Activated naive CD8-positive, alpha-beta T cell (primary cell): Measurements from ENCODE around the gene ELOVL7.
"Not testable (repeated sequence)": the region's sequence is repeated elsewhere in the genome, so short reads cannot be mapped to it uniquely, and the experiment has no call there.

Source experiments
- H3K27ac Mint-ChIP-seq: one replicate; pipeline ENCODE4 v1.8.0; 2021; ENCODE audit warnings: mixed read lengths
- H3K27me3 Mint-ChIP-seq: one replicate; pipeline ENCODE4 v1.8.0; 2021; ENCODE audit warnings: mixed read lengths
- H3K36me3 Mint-ChIP-seq: one replicate; pipeline ENCODE4 v1.8.0; 2021; ENCODE audit warnings: mixed read lengths
- H3K4me1 Mint-ChIP-seq: one replicate; pipeline ENCODE4 v1.8.0; 2021; ENCODE audit warnings: low read depth, mixed read lengths
- H3K4me3 Mint-ChIP-seq: one replicate; pipeline ENCODE4 v1.8.0; 2021; ENCODE audit warnings: mild to moderate bottlenecking, mixed read lengths
- H3K9me3 Mint-ChIP-seq: one replicate; pipeline ENCODE4 v1.8.0; 2021; ENCODE audit warnings: low read depth, mixed read lengths

Gene ELOVL7

GRCh38 chr5:60820593-60821487 lies 23.2 kb downstream of the ELOVL7 start:
- H3K4me1 Mint-ChIP-seq = no peaks in the 10 kb centered on the region
- no peak overlapping the region for H3K4me3 Mint-ChIP-seq
- H3K9me3 Mint-ChIP-seq = no peaks in the 10 kb centered on the region
- H3K36me3 Mint-ChIP-seq = no peaks in the 10 kb centered on the region
- H3K27me3 Mint-ChIP-seq = no peaks in the 10 kb centered on the region
- H3K27ac Mint-ChIP-seq = no peak overlapping the region

DNA sequence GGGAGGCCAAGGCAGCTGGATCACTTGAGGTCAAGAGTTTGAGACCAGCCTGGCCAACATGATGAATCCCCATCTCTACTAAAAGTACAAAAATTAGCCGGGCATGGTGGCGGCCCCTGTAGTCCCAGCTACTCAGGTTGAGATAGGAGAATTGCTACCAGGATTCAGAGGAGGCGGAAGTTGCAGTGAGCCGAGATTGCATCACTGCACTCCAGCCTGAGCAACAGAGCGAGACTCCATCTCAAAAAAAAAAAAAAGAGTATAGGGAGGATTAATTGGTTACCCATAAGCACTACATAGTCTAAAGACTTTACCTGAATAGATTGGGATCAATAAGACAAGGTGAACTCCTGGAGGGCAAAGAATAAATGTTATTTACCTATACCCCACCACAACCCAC lies 27.9 kb downstream of the ELOVL7 start:
- not testable (repeated sequence) for H3K9me3 Mint-ChIP-seq, H3K27me3 Mint-ChIP-seq, H3K4me3 Mint-ChIP-seq, H3K36me3 Mint-ChIP-seq, H3K27ac Mint-ChIP-seq, H3K4me1 Mint-ChIP-seq

DNA sequence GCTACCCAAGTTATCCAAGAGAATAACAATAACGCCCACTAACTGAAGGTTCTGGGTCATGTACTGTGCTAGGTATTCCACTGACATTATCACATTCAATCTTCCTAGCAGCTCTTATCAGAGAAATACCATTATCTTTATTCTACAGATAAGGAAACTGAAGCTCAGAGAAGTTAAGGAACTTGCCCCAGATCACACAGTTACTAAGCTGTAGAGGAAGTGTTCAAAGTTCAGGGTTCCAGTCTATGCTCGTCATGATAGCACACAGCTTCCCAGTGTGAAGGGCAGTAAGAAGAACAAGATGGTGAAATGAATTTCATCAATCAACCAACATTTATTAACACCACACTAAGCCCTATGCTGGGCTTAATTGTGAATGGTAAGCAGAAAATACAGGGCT lies 29.6 kb downstream of the ELOVL7 start:
- Mint-ChIP-seq H3K4me1 (no peaks in the 10 kb centered on the region), H3K4me3 (no peak overlapping the region), H3K9me3 (no peaks in the 10 kb centered on the region), H3K36me3 (no peaks in the 10 kb centered on the region), H3K27ac (no peak overlapping the region), H3K27me3 (peaks cover 2% of the 10 kb centered on the region)

GRCh38 chr5:60812426-60812825 lies 31.6 kb downstream of the ELOVL7 start:
- Mint-ChIP-seq H3K4me3 (no peak overlapping the region), H3K9me3 (no peaks in the 10 kb centered on the region), H3K27me3 (peaks cover 2% of the 10 kb centered on the region), H3K4me1 (no peaks in the 10 kb centered on the region), H3K27ac (no peak overlapping the region), H3K36me3 (no peaks in the 10 kb centered on the region)

- Mint-ChIP-seq H3K4me1 (no peaks in the 10 kb centered on the region), H3K27ac (no peak overlapping the region), H3K36me3 (no peaks in the 10 kb centered on the region), H3K27me3 (peaks cover 7% of the 10 kb centered on the region), H3K9me3 (no peaks in the 10 kb centered on the region), H3K4me3 (no peak overlapping the region)
These were observed 33.0 kb downstream of the ELOVL7 start for GRCh38 chr5:60811105-60811504.

- Mint-ChIP-seq H3K36me3 (no peaks in the 10 kb centered on the region), H3K27ac (no peak overlapping the region)
These were observed 33.5 kb downstream of the ELOVL7 start for GRCh38 chr5:60810438-60811085.

GRCh38 chr5:60809891-60810425 lies 34.1 kb downstream of the ELOVL7 start:
- H3K27me3 Mint-ChIP-seq = peaks cover 7% of the 10 kb centered on the region
- no peak overlapping the region for H3K4me3 Mint-ChIP-seq
- H3K9me3 Mint-ChIP-seq = no peaks in the 10 kb centered on the region
- no peak overlapping the region for H3K27ac Mint-ChIP-seq
- no peaks in the 10 kb centered on the region for H3K36me3 Mint-ChIP-seq
- no peaks in the 10 kb centered on the region for H3K4me1 Mint-ChIP-seq

More at GRCh38 chr5:60810438-60811085, 33.5 kb downstream of the ELOVL7 start:
- Mint-ChIP-seq H3K9me3 (no peaks in the 10 kb centered on the region), H3K4me3 (no peak overlapping the region), H3K4me1 (no peaks in the 10 kb centered on the region), H3K27me3 (peaks cover 7% of the 10 kb centered on the region)

DNA sequence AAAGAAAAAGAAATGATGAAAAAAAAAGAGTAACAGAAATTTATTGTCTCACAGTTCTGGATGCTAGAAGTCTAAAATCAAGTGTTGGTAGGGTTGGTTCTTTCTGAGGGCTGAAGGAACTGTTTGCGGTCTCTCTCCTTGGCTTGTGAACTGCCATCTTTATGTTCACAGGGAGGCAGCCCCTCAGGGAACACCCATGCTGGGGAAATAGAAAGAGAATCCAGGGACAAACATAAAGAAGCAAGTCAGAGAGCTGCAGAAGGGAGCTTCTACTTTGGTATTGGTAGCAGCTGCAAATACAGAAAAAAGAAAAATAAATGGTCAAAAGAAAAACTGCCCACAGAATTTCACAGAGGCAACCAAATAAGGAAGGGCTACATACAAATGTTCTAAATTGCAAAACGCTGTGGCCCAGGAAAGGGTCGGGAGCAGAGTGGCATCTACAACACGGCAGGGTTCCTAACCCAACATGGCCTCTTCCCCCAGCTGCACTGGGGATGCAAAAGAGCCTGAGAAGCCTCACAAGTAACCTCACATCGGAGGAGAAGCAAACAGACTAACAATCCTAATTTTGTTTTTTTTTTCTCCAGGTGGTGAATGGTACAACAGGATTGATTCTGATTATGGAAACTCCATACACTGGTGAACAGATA lies 37.4 kb downstream of the ELOVL7 start:
- Mint-ChIP-seq H3K27me3 (peaks cover 5% of the 10 kb centered on the region), H3K9me3 (no peaks in the 10 kb centered on the region), H3K27ac (no peak overlapping the region), H3K4me3 (no peak overlapping the region), H3K4me1 (no peaks in the 10 kb centered on the region), H3K36me3 (no peaks in the 10 kb centered on the region)

- H3K27me3 Mint-ChIP-seq = peaks cover 5% of the 10 kb centered on the region
These were observed 38.6 kb downstream of the ELOVL7 start for GRCh38 chr5:60805463-60805862.

DNA sequence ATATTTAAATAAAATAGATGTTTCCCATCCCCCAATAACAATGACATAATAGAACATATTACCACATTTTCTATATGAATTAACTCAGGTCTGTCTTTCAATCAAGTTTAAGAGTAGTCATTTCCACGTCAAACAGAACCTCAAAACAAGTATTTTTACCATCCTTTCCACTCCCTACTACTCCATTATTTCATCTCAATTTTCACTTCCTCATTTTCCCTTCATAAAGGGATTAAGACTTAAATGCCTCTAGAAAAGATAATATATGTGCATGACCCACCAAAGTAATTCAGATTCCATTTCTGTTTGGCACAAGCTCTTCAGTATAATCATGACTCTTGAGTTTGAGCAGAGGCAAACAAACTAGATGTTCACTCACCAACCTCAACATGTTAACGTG lies 40.4 kb downstream of the ELOVL7 start:
- H3K27me3 Mint-ChIP-seq = peaks cover 5% of the 10 kb centered on the region
- H3K4me1 Mint-ChIP-seq = no peaks in the 10 kb centered on the region
- H3K9me3 Mint-ChIP-seq = no peaks in the 10 kb centered on the region
- no peak overlapping the region for H3K4me3 Mint-ChIP-seq
- no peaks in the 10 kb centered on the region for H3K36me3 Mint-ChIP-seq
- H3K27ac Mint-ChIP-seq = no peak overlapping the region

More at GRCh38 chr5:60805463-60805862, 38.6 kb downstream of the ELOVL7 start:
- Mint-ChIP-seq H3K9me3 (no peaks in the 10 kb centered on the region), H3K4me1 (no peaks in the 10 kb centered on the region), H3K4me3 (no peak overlapping the region), H3K27ac (no peak overlapping the region), H3K36me3 (no peaks in the 10 kb centered on the region)

DNA sequence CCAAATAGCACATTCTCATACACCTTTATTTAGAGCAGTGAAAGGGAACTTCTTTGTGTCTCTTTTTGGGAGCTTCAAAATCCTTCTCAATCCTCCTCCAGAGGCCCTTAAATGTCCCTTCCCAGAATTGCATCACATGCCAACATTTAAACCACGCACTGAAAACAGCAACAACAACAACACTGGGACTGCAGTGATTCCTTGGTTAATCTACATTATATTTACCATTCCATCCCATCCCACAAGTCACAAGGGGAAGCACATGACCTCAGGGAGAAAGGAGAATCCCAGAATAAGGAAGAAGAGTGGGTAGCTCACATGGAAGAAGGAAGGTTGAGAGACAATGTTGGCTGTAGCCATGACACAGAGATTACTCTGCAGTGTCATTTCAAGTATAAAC lies 41.1 kb downstream of the ELOVL7 start:
- H3K4me3 Mint-ChIP-seq = no peak overlapping the region
- no peaks in the 10 kb centered on the region for H3K36me3 Mint-ChIP-seq
- no peaks in the 10 kb centered on the region for H3K9me3 Mint-ChIP-seq
- H3K4me1 Mint-ChIP-seq = no peaks in the 10 kb centered on the region
- peaks cover 5% of the 10 kb centered on the region for H3K27me3 Mint-ChIP-seq
- no peak overlapping the region for H3K27ac Mint-ChIP-seq

DNA sequence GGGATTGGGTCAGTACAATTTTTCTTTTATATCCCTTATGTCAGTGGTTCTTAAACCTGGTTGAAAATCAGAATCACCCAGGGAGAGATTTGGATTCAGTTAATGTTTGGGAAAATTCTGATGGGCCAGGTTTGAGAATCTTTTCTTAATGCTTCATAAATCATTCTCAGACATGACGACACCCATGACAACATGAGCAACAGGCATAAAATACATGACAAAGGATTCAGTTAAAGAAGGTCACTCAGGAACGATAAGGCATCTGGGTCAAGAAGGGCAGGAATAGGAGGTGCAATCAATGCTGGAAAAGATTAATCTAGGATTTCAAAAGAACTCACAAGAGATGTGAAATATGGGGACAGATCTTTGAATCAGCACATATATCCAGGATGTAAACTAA lies 41.8 kb downstream of the ELOVL7 start:
- Mint-ChIP-seq H3K4me3 (no peak overlapping the region), H3K9me3 (no peaks in the 10 kb centered on the region)

DNA sequence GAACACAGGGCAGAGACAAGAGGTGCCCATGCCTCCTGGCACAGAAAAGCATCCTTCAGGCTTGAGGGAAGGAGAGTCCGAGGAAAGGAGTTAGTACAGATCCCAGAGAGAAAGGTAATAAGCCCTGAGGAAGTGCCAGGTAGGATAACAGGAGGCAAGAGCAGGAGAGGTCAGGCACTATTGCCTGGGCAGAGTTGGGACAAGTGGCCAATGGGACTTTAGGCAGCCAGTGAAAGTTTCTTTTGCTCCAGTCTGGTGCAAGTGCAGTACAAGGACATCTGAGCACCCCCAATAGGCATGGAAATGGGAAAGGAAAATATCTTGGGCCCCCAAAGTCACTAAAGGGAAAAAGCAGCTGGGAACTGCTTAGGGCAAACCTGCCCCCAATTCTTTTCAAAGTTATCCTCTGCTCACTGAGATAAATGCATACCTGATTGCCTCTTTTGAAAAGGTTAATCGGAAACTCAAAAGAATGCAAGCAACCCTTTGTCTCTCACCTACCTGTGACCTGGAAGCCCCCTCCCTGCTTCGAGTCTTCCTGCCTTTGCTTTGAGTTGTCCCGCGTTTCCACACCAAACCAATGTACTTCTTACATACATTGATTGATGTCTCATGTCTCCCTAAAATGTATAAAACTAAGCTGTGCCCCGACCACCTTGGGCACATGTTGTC lies 46.5 kb downstream of the ELOVL7 start:
- Mint-ChIP-seq H3K4me1 (no peaks in the 10 kb centered on the region), H3K36me3 (no peaks in the 10 kb centered on the region), H3K27ac (no peak overlapping the region), H3K4me3 (no peak overlapping the region), H3K9me3 (no peaks in the 10 kb centered on the region), H3K27me3 (peaks cover 3% of the 10 kb centered on the region)

More for the DNA sequence above, 41.8 kb downstream of the ELOVL7 start:
- H3K27ac Mint-ChIP-seq = no peak overlapping the region
- H3K36me3 Mint-ChIP-seq = no peaks in the 10 kb centered on the region
- peaks cover 5% of the 10 kb centered on the region for H3K27me3 Mint-ChIP-seq
- H3K4me1 Mint-ChIP-seq = no peaks in the 10 kb centered on the region

DNA sequence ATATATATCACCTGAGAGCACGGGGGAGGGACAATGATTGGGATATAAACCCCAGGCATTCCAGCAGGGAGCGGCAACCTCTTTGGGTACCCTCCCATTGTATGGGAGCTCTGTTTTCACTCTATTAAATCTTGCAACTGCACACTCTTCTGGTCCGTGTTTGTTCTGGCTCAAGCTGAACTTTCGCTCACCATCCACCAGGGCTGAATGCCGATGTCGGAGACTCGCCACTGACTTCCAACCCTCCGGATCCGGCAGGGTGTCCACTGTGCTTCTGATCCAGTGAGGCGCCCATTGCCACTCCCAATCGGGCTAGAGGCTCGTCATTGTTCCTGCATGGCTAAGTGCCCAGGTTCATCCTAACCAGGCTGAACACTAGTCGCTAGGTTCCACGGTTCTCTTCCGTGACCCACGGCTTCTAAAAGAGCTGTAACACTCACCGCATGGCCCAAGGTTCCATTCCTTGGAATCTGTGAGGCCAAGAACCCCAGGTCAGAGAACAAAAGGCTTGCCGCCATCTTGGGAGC lies 48.6 kb downstream of the ELOVL7 start:
- H3K27me3 Mint-ChIP-seq, H3K36me3 Mint-ChIP-seq, H3K4me3 Mint-ChIP-seq, H3K4me1 Mint-ChIP-seq, H3K27ac Mint-ChIP-seq, H3K9me3 Mint-ChIP-seq: not testable (repeated sequence)
